ENCODE results near the gene FASTKD3. TPM values are rescaled to one million over a fixed set of nuclear protein-coding genes. Genes with fewer than 3 reads are reported as not detected.

Gene FASTKD3
- total and polyA plus RNA-seq, 2 donors (not counting 3 experiments of a cell fraction or from before 2014, with no cell fraction given) = 5.5 to 9.6 TPM

GRCh38 chr5:7824995-7825394, 43.8 kb downstream of the FASTKD3 start:
- no peak overlapping the region for H3K4me3 ChIP-seq (replicated peaks in 1 of 3; ENCODE audit: insufficient read depth in 1 of 3, low read depth in 1 of 3, low read length in 3 of 3)
- H3K9ac ChIP-seq (replicated peaks; ENCODE audit: extremely low read depth, insufficient read depth, low read length) = no peak overlapping the region
- H3K9me1 ChIP-seq (replicated peaks; ENCODE audit: control insufficient read depth, extremely low read depth, insufficient read depth, low read length) = no peaks in the 10 kb centered on the region
- no peaks in the 10 kb centered on the region for H4K20me1 ChIP-seq (replicated peaks; ENCODE audit: control insufficient read depth, extremely low read depth, insufficient read depth, low read length)
- no TSS peak for BruUV-seq (replicated peaks)
- no peaks in the 10 kb centered on the region for H3K27me3 ChIP-seq (ENCODE audit: control insufficient read depth in 2 of 2, insufficient read depth in 2 of 2, low read length in 2 of 2)
- intact Hi-C loops (cut with micrococcal nuclease) = no loop called here
- no peaks in the 10 kb centered on the region for H3K4me1 ChIP-seq (ENCODE audit: control insufficient read depth, extremely low read depth, insufficient read depth, low read length)
- DNase-seq (ENCODE audit: low read depth, low spot score) = no peak
- dilution Hi-C loops (cut with MboI; ENCODE audit: extremely low pct_ligation_motif_present, low sequenced_read_pairs) = no loop called here
- no peak for FAIRE-seq
- H3K79me2 ChIP-seq (ENCODE audit: control insufficient read depth, insufficient read depth, low read length) = no peaks in the 10 kb centered on the region
- no peaks in the 10 kb centered on the region for H3K36me3 ChIP-seq (ENCODE audit: control insufficient read depth in 2 of 2, extremely low read depth in 1 of 2, insufficient read depth in 2 of 2, low read length in 2 of 2)
- no peak overlapping the region for H2AFZ ChIP-seq (ENCODE audit: low read depth, low read length)
- no peak overlapping the region for H3K4me2 ChIP-seq (ENCODE audit: insufficient read depth, low read length)
- POLR2A ChIA-PET = no interaction called here
- no peak overlapping the region for H3K27ac ChIP-seq (ENCODE audit: insufficient read depth, low read depth, low read length)
- no peaks in the 10 kb centered on the region for H3K9me3 ChIP-seq (replicated peaks; ENCODE audit: control insufficient read depth, insufficient read depth, low read length)
- TF ChIP-seq EZH2 (IDR thresholded peaks at IDR 0.05; ENCODE audit: borderline replicate concordance, low read depth, low read length, severe bottlenecking) (no peak), POLR2AphosphoS5 (IDR thresholded peaks at IDR 0.05; ENCODE audit: insufficient read depth, low read depth, low read length) (no peak), GATA2 (IDR thresholded peaks at IDR 0.05; ENCODE audit: insufficient read depth, insufficient read length, low read depth, low read length) (no peak), CTCF (IDR thresholded peaks at IDR 0.05; ENCODE audit: extremely low read depth in 1 of 2, insufficient read depth in 1 of 2, low read depth in 1 of 2, low read length in 2 of 2) (no peak), JUN (IDR thresholded peaks at IDR 0.05; ENCODE audit: borderline replicate concordance, insufficient read depth, insufficient read length, low read depth) (no peak), POLR2A (IDR thresholded peaks at IDR 0.05; ENCODE audit: low read depth, low read length) (no peak), MYC (IDR thresholded peaks at IDR 0.05; ENCODE audit: low read depth, low read length) (no peak), FOS (IDR thresholded peaks at IDR 0.05; ENCODE audit: borderline replicate concordance, insufficient read depth, low read length) (no peak), MAX (IDR thresholded peaks at IDR 0.05; ENCODE audit: insufficient read depth, insufficient read length) (no peak)
- CTCF ChIA-PET = no interaction called here
